HepG2 (cell line): ENCODE measurements around the gene TMEM139. TPM values are rescaled to one million over a fixed set of nuclear protein-coding genes. Genes with fewer than 3 reads are reported as not detected.

Experiments
- HDAC6 ChIP-seq: fragments of 200-600 bp; sonication (generic); IDR thresholded peaks from 2 replicates; pipeline ENCODE4 v1.7.0; 2017; ENCODE audit warnings: mild to moderate bottlenecking, antibody characterized with exemption, low read length, low read depth
- HNRNPL ChIP-seq: fragments of 200-400 bp; formaldehyde crosslinking; IDR thresholded peaks from 2 replicates; pipeline ENCODE4 v1.6.1; 2017; ENCODE audit warnings: mild to moderate bottlenecking, low read depth, low read length
- HNRNPLL ChIP-seq: fragments of 200-400 bp; formaldehyde crosslinking; IDR thresholded peaks from 2 replicates; pipeline ENCODE4 v1.6.1; 2017; ENCODE audit warnings: mild to moderate bottlenecking, low read depth, low read length; ENCODE audit not compliant: poor library complexity, severe bottlenecking
- MEIS2 ChIP-seq: sonication (generic); formaldehyde crosslinking; IDR thresholded peaks from 2 replicates; pipeline ENCODE4 v1.9.0; 2021; ENCODE audit warnings: mild to moderate bottlenecking, missing genetic modification reagents
- MIER3 ChIP-seq: IDR thresholded peaks from 2 replicates; pipeline ENCODE4 v1.6.1; 2016; ENCODE audit warnings: missing compliant biosample characterization, borderline replicate concordance
- NFKBIZ ChIP-seq: IDR thresholded peaks from 2 replicates; pipeline ENCODE4 v1.6.1; 2018; ENCODE audit warnings: missing genetic modification reagents, missing compliant biosample characterization
- PTBP1 ChIP-seq: fragments of 200-400 bp; formaldehyde crosslinking; IDR thresholded peaks from 2 replicates; pipeline ENCODE4 v1.6.1; 2018; ENCODE audit warnings: low read length, low read depth; ENCODE audit not compliant: poor library complexity, severe bottlenecking
- ZBTB42 ChIP-seq: sonication (generic); formaldehyde crosslinking; IDR thresholded peaks from 2 replicates; pipeline ENCODE4 v1.5.0; 2020; ENCODE audit warnings: mild to moderate bottlenecking, missing genetic modification reagents
- ZC3H13 ChIP-seq: sonication (generic); formaldehyde crosslinking; IDR thresholded peaks from 2 replicates; pipeline ENCODE4 v1.8.1; 2023; ENCODE audit warnings: mild to moderate bottlenecking, missing genetic modification reagents, moderate library complexity
- ZKSCAN5 ChIP-seq: sonication (generic); formaldehyde crosslinking; IDR thresholded peaks from 2 replicates; pipeline ENCODE4 v1.5.1; 2020; ENCODE audit warnings: mild to moderate bottlenecking, missing genetic modification reagents
- ZNF256 ChIP-seq: sonication (generic); formaldehyde crosslinking; conservative IDR thresholded peaks from 2 replicates; pipeline ENCODE4 v1.4.0; 2020; ENCODE audit warnings: missing genetic modification reagents
- ZNF3 ChIP-seq: IDR thresholded peaks from 2 replicates; pipeline ENCODE4 v1.7.0; 2017; ENCODE audit warnings: inconsistent platforms
- ZNF333 ChIP-seq: sonication (generic); formaldehyde crosslinking; IDR thresholded peaks from 2 replicates; pipeline ENCODE4 v1.4.0; 2020; ENCODE audit warnings: mild to moderate bottlenecking, missing genetic modification reagents, borderline replicate concordance
- polyA plus RNA-seq, 8 experiments: library from polyadenylated mRNA; depleted of rRNA in 3 of 8; stranded (reverse) in 7 of 8; unstranded in 1 of 8; fragments of >200 nt; fragmentation: Illumina TruSeq in 4 of 8; extraction: Trizol in 4 of 8; gene quantifications; 2 replicates each; pipeline versions ENCODE4 v1.2.1 to v1.2.3, GENCODE V29; 2011 to 2016; ENCODE audit warnings: low read depth in 4 of 8, missing spikeins in 1 of 8, mixed read lengths in 1 of 8; ENCODE audit not compliant: insufficient read depth in 1 of 8
- total RNA-seq, 5 experiments: library from RNA; depleted of rRNA; stranded (reverse); fragments of >200 nt; fragmentation: Illumina TruSeq; extraction: Trizol; gene quantifications; 2 replicates each; pipeline ENCODE4 v1.2.3, GENCODE V29; 2016; ENCODE audit warnings: low read depth in 1 of 5
- TF ChIP-seq, protein P1 (sequence below): sonication (generic); formaldehyde crosslinking; IDR thresholded peaks from 2 replicates; pipeline ENCODE4 v1.4.0; 2020; ENCODE audit warnings: mild to moderate bottlenecking, missing genetic modification reagents
- TF ChIP-seq, protein P2 (sequence below): sonication (generic); formaldehyde crosslinking; conservative IDR thresholded peaks from 2 replicates; pipeline ENCODE4 v1.4.0; 2020; ENCODE audit warnings: mild to moderate bottlenecking, missing genetic modification reagents, moderate library complexity
- TF ChIP-seq, protein P3 (sequence below): sonication (generic); formaldehyde crosslinking; IDR thresholded peaks from 2 replicates; pipeline ENCODE4 v1.5.0; 2020; ENCODE audit warnings: missing genetic modification reagents
- TF ChIP-seq, protein P4 (sequence below): sonication (generic); formaldehyde crosslinking; IDR thresholded peaks from 2 replicates; pipeline ENCODE4 v1.9.0; 2021; ENCODE audit warnings: mild to moderate bottlenecking, missing genetic modification reagents
- TF ChIP-seq, protein P5 (sequence below): sonication (generic); formaldehyde crosslinking; IDR thresholded peaks from 2 replicates; pipeline ENCODE4 v1.5.0; 2020; ENCODE audit warnings: mild to moderate bottlenecking, low read depth, missing genetic modification reagents, borderline replicate concordance

Gene TMEM139
- total and polyA plus RNA-seq, 2 of the 13 experiments (the other 11 are each of a cell fraction or from before 2014, with no cell fraction given): 7.9 to 14.0 TPM

DNA sequence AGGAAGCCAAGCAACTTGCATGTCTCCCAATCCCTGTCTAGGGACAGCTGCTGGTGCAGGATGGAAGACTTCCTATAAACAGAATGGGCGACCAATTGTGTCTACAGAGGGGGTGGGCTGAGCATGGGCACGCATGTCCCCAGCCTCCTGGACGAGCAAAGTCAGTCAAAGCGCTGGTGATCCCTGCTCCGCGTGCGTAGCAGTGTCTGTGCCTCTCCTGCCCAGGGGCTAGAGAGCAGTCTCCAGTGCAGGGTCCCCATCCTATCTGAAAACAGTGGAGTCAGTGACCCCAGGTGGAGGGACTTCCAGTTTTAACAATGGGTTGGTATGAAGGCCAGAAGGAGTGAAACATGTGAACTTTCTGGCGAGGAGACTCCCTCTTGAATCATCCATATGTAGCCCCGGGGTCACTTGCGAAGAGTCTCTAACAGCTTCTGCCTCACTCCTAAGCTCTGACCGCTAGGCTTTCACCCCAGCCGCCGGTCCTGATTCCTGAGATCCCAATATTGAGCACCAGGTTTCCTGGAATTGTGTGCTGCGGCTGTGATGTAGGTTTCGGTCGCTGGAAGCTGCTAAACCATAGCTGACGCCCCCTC, 2.7 kb downstream of the TMEM139 start (continued):
- TF ChIP-seq, protein P1, sequence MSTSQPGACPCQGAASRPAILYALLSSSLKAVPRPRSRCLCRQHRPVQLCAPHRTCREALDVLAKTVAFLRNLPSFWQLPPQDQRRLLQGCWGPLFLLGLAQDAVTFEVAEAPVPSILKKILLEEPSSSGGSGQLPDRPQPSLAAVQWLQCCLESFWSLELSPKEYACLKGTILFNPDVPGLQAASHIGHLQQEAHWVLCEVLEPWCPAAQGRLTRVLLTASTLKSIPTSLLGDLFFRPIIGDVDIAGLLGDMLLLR (CRISPR knock-in tag): 0 out of 2 replicates have a peak, but pooled peaks have one; percentile 18
- no peak for TF ChIP-seq HDAC6
- TF ChIP-seq, protein P2, sequence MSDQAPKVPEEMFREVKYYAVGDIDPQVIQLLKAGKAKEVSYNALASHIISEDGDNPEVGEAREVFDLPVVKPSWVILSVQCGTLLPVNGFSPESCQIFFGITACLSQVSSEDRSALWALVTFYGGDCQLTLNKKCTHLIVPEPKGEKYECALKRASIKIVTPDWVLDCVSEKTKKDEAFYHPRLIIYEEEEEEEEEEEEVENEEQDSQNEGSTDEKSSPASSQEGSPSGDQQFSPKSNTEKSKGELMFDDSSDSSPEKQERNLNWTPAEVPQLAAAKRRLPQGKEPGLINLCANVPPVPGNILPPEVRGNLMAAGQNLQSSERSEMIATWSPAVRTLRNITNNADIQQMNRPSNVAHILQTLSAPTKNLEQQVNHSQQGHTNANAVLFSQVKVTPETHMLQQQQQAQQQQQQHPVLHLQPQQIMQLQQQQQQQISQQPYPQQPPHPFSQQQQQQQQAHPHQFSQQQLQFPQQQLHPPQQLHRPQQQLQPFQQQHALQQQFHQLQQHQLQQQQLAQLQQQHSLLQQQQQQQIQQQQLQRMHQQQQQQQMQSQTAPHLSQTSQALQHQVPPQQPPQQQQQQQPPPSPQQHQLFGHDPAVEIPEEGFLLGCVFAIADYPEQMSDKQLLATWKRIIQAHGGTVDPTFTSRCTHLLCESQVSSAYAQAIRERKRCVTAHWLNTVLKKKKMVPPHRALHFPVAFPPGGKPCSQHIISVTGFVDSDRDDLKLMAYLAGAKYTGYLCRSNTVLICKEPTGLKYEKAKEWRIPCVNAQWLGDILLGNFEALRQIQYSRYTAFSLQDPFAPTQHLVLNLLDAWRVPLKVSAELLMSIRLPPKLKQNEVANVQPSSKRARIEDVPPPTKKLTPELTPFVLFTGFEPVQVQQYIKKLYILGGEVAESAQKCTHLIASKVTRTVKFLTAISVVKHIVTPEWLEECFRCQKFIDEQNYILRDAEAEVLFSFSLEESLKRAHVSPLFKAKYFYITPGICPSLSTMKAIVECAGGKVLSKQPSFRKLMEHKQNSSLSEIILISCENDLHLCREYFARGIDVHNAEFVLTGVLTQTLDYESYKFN (CRISPR knock-in tag): no peak
- no peak for TF ChIP-seq HNRNPLL
- TF ChIP-seq, protein P3, sequence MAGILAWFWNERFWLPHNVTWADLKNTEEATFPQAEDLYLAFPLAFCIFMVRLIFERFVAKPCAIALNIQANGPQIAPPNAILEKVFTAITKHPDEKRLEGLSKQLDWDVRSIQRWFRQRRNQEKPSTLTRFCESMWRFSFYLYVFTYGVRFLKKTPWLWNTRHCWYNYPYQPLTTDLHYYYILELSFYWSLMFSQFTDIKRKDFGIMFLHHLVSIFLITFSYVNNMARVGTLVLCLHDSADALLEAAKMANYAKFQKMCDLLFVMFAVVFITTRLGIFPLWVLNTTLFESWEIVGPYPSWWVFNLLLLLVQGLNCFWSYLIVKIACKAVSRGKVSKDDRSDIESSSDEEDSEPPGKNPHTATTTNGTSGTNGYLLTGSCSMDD (CRISPR knock-in tag): no peak
- TF ChIP-seq, protein P4, sequence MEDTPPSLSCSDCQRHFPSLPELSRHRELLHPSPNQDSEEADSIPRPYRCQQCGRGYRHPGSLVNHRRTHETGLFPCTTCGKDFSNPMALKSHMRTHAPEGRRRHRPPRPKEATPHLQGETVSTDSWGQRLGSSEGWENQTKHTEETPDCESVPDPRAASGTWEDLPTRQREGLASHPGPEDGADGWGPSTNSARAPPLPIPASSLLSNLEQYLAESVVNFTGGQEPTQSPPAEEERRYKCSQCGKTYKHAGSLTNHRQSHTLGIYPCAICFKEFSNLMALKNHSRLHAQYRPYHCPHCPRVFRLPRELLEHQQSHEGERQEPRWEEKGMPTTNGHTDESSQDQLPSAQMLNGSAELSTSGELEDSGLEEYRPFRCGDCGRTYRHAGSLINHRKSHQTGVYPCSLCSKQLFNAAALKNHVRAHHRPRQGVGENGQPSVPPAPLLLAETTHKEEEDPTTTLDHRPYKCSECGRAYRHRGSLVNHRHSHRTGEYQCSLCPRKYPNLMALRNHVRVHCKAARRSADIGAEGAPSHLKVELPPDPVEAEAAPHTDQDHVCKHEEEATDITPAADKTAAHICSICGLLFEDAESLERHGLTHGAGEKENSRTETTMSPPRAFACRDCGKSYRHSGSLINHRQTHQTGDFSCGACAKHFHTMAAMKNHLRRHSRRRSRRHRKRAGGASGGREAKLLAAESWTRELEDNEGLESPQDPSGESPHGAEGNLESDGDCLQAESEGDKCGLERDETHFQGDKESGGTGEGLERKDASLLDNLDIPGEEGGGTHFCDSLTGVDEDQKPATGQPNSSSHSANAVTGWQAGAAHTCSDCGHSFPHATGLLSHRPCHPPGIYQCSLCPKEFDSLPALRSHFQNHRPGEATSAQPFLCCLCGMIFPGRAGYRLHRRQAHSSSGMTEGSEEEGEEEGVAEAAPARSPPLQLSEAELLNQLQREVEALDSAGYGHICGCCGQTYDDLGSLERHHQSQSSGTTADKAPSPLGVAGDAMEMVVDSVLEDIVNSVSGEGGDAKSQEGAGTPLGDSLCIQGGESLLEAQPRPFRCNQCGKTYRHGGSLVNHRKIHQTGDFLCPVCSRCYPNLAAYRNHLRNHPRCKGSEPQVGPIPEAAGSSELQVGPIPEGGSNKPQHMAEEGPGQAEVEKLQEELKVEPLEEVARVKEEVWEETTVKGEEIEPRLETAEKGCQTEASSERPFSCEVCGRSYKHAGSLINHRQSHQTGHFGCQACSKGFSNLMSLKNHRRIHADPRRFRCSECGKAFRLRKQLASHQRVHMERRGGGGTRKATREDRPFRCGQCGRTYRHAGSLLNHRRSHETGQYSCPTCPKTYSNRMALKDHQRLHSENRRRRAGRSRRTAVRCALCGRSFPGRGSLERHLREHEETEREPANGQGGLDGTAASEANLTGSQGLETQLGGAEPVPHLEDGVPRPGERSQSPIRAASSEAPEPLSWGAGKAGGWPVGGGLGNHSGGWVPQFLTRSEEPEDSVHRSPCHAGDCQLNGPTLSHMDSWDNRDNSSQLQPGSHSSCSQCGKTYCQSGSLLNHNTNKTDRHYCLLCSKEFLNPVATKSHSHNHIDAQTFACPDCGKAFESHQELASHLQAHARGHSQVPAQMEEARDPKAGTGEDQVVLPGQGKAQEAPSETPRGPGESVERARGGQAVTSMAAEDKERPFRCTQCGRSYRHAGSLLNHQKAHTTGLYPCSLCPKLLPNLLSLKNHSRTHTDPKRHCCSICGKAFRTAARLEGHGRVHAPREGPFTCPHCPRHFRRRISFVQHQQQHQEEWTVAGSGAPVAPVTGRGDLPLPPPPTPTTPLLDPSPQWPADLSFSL (CRISPR knock-in tag): no peak
- TF ChIP-seq HNRNPL: no peak
- TF ChIP-seq MEIS2 (CRISPR knock-in tag): 0 out of 2 replicates have a peak, but pooled peaks have one; percentile 26
- no peak for TF ChIP-seq ZNF3 (CRISPR knock-in tag)
- TF ChIP-seq ZKSCAN5 (CRISPR knock-in tag): no peak
- no peak for TF ChIP-seq ZBTB42
- TF ChIP-seq, protein P5, sequence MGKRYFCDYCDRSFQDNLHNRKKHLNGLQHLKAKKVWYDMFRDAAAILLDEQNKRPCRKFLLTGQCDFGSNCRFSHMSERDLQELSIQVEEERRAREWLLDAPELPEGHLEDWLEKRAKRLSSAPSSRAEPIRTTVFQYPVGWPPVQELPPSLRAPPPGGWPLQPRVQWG (CRISPR knock-in tag): no peak
- no peak for TF ChIP-seq PTBP1
- no peak for TF ChIP-seq MIER3 (CRISPR knock-in tag)
- TF ChIP-seq NFKBIZ: no peak
- 0 out of 2 replicates have a peak, but pooled peaks have one; percentile 10 for TF ChIP-seq ZNF256 (CRISPR knock-in tag)
- TF ChIP-seq ZNF333 (CRISPR knock-in tag): no peak
- no peak for TF ChIP-seq ZC3H13 (CRISPR knock-in tag)
